ENCODE results near the gene ARFIP1. TPM values are rescaled to one million over a fixed set of nuclear protein-coding genes. Genes with fewer than 3 reads are reported as not detected.

The ARFIP1 gene
- total RNA-seq, 2 experiments from 2014 or later = 16.8 to 19.5 TPM

DNA sequence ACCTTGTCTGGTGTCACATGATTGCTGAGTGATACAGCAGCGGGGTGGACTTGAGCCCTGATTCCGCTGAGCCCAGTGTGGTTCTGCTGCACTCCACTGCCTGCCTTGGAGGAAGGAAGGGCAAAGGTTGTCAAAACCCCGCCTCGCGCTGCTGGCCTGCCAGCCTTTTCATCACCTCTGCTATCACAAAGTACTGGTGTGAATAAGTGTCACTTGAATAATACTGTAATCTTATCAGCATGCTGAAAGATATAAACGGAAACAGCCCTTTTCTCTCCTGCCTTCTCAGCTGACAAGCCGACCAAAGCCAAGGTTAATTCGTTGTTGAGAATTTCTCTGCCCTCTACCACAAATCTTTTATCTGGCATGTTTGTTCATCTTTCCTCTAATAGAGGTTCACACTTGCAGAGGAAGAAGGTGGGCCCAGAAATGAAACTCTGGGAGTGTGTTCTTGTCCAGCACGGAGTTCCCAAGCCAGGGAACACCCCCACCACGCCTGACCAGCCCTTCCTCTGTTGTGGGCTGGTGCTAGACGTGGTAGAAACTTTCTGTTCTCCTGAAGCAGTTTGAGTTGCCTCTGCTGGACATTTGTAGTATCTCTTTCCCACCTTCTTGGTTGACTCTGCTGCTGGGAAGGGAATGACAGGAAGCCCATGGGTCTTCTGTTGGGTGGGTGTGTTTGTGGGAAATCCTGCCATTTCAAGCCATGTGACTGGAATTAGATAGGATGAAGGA, 177.8 kb downstream of the ARFIP1 start:
- H3K4me1 Mint-ChIP-seq = no peaks in the 10 kb centered on the region
- POLR2A ChIA-PET = no interaction called here
- no peaks in the 10 kb centered on the region for H3K36me3 Mint-ChIP-seq (ENCODE audit: low read depth)
- H3K4me3 Mint-ChIP-seq = no peak overlapping the region
- H3K9me3 Mint-ChIP-seq = no peaks in the 10 kb centered on the region
- no peak overlapping the region for H3K27ac Mint-ChIP-seq
- CTCF ChIA-PET = interaction anchor here (0.6 to 1.5 kb wide), 3 partner anchors 10 to 89 kb away, joined by 3 read pairs; no protein-coding TSS in a partner anchor
- H3K27me3 Mint-ChIP-seq = peaks cover 4% of the 10 kb centered on the region
- DNase-seq = no peak

- no peaks in the 10 kb centered on the region for H3K9me3 Mint-ChIP-seq
- no peak overlapping the region for H3K27ac Mint-ChIP-seq
- CTCF ChIA-PET = no interaction called here
- H3K4me1 Mint-ChIP-seq = no peaks in the 10 kb centered on the region
- peaks cover 3% of the 10 kb centered on the region for H3K27me3 Mint-ChIP-seq
- POLR2A ChIA-PET = no interaction called here
- no peak for DNase-seq
- H3K4me3 Mint-ChIP-seq = no peak overlapping the region
- H3K36me3 Mint-ChIP-seq (ENCODE audit: low read depth) = no peaks in the 10 kb centered on the region
These were observed 179.3 kb downstream of the ARFIP1 start for GRCh38 chr4:152959080-152959479.

- no peaks in the 10 kb centered on the region for H3K36me3 Mint-ChIP-seq (ENCODE audit: low read depth)
These were observed 180.3 kb downstream of the ARFIP1 start for GRCh38 chr4:152960082-152960481.

GRCh38 chr4:152961014-152961772, 181.4 kb downstream of the ARFIP1 start:
- POLR2A ChIA-PET = no interaction called here
- Mint-ChIP-seq H3K36me3 (ENCODE audit: low read depth) (no peaks in the 10 kb centered on the region), H3K27ac (no peak overlapping the region), H3K27me3 (no peaks in the 10 kb centered on the region), H3K4me1 (no peaks in the 10 kb centered on the region), H3K9me3 (no peaks in the 10 kb centered on the region), H3K4me3 (no peak overlapping the region)
- DNase-seq = no peak
- CTCF ChIA-PET = interaction anchor here (1.5 kb wide), 1 partner anchor 9 kb away, joined by 4 read pairs; no protein-coding TSS in a partner anchor

More at GRCh38 chr4:152960082-152960481, 180.3 kb downstream of the ARFIP1 start:
- ChIA-PET POLR2A (no interaction called here), CTCF (interaction anchor here (1.1 kb wide), 1 partner anchor 10 kb away, joined by 3 read pairs; no protein-coding TSS in a partner anchor)
- Mint-ChIP-seq H3K9me3 (no peaks in the 10 kb centered on the region), H3K4me3 (no peak overlapping the region), H3K4me1 (no peaks in the 10 kb centered on the region), H3K27me3 (peaks cover 3% of the 10 kb centered on the region), H3K27ac (no peak overlapping the region)
- no peak for DNase-seq

- H3K27ac Mint-ChIP-seq = no peak overlapping the region
- no peaks in the 10 kb centered on the region for H3K27me3 Mint-ChIP-seq
- no peaks in the 10 kb centered on the region for H3K9me3 Mint-ChIP-seq
- no peaks in the 10 kb centered on the region for H3K4me1 Mint-ChIP-seq
- H3K4me3 Mint-ChIP-seq = no peak overlapping the region
- CTCF ChIA-PET = interaction anchor here (1.5 kb wide), 1 partner anchor 9 kb away, joined by 4 read pairs; no protein-coding TSS in a partner anchor
- H3K36me3 Mint-ChIP-seq (ENCODE audit: low read depth) = no peaks in the 10 kb centered on the region
- POLR2A ChIA-PET = no interaction called here
- DNase-seq = no peak
These were observed 182.0 kb downstream of the ARFIP1 start for GRCh38 chr4:152961773-152962115.

Other genes starting within 250 kb of the ARFIP1 start
- 10 to 100 TPM; 49.4 to 52.2 TPM for gene FBXW7, start 243.9 kb upstream of the ARFIP1 start, total RNA-seq
- gene TMEM154, start 100.0 kb upstream of the ARFIP1 start, total RNA-seq = 10 to 100 TPM; 28.4 to 38.1 TPM
- under 1 TPM; 0.12 to 0.25 TPM for gene TIGD4, start 224 bp upstream of the ARFIP1 start, total RNA-seq
- under 1 TPM; 0.07 to 0.10 TPM for gene FHDC1, start 156.4 kb downstream of the ARFIP1 start, total RNA-seq

Data from activated CD4-positive, alpha-beta T cell treated with anti-CD3 and anti-CD28 coated beads, Interleukin-2, amount 10 ng/mL, durations not matched to agents 7 days and 5 days (primary cell).